ENCODE data around the gene PRMT3.

DNA sequence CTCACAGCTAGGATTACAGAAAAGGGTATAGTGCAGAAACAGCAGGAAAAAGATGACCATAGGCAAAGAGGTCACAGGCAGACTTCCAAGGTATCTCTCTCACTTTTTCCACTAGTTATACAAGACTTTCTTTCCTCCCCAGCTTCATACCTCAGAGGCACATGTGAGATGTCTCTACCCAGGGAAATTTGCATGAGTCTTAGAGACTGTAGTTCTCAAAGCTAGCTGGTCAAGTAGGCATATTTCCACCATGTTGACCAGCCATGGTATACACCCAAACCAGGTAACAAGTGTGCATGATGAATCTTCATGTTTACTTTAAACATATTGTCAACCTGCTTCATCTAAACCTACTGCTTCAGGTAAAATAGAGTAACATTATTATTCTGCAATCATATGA lies 27.9 kb downstream of the PRMT3 start:
- TF ChIP-seq GATA3 (IDR thresholded peaks at IDR 0.05; ENCODE audit: low read depth, low read length) (no peak), GATA2 (IDR thresholded peaks at IDR 0.05; ENCODE audit: low read depth, low read length) (no peak)

Measured in SH-SY5Y (cell line).